ENCODE results near the gene CCDC183. TPM values are rescaled to one million over a fixed set of nuclear protein-coding genes. Genes with fewer than 3 reads are reported as not detected.
"Not testable (repeated sequence)": the region's sequence is repeated elsewhere in the genome, so short reads cannot be mapped to it uniquely, and the experiment has no call there.

The CCDC183 gene
- total RNA-seq, 1 experiment from 2014 or later: not detected

DNA sequence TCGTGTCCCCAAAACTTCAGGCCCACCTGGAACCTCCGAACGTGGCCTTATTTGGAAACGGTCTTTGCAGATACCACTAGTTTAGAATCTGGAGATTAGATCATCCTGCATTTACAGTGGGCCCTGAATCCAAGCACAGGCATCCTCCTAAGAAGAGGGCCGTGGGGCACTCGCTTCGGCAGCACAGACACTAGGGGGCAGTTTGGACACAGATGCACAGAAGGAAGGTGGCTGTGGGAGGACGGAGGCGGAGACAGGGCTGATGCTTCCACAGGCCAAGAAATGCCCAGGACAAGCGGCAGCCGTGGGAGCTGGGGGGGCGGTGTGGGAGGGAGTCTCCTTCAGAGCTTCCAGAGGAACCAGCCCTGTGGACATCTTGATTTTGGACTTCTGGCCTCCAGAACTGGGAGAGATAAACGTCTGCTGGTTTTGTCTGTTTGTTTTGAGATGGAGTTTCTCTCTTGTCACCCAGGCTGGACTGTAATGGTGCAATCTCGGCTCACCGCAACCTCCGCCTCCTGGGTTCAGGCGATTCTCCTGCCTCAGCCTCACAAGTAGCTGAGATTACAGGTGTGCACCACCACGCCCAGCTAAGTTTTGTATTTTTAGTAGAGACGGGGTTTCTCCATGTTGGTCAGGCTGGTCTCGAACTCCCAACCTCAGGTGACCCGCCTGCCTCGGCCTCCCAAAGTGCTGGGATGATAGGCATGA, 35.1 kb upstream of the CCDC183 start:
- peak; percentile 72 for DNase-seq (ENCODE audit: low spot score)

DNA sequence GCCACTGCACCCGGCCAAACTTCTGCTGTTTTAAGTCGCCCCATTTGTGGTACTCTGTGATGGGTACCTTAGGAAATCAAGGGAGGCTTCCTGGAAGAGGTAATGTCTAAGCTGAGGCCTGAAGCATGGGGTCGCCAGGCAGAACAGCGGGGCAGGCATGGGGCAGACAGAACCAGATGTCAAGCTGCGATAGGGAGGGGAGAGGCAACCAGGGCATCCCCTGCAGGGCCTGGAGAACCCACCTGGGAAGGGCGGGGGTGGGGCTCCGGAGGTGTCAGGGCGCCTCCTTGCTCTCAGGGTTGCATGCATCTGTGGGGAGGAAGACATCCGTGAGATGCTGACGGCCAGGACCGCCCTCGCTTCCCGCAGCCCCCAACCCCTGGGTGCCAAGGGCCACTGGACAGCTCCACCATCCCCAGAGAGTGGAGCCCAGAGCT, 34.6 kb upstream of the CCDC183 start:
- no peak for DNase-seq (ENCODE audit: low spot score)

DNA sequence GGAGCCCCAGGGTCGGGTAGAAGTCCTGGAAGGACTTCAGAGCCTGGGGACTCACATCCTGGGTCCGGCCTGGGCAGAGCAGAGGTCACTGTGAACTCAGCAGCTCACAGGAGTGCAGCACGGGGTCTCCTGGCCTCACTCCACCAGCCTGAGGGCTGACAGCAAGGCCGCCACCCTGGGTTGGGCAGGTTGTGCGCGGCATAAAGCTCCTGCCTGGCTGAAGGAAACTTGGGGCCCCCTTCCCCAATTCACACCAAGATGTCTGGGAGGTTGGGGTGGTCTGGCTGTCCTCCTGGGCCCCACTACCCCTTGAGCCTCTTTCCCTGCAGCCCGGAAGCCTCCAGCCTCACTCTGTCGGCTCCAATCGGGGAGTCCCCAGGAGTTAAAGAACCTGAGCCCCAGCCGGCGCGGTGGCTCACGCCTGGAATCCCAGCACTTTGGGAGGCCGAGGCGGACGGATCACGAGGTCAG, 33.9 kb upstream of the CCDC183 start:
- DNase-seq (ENCODE audit: low spot score): no peak

DNA sequence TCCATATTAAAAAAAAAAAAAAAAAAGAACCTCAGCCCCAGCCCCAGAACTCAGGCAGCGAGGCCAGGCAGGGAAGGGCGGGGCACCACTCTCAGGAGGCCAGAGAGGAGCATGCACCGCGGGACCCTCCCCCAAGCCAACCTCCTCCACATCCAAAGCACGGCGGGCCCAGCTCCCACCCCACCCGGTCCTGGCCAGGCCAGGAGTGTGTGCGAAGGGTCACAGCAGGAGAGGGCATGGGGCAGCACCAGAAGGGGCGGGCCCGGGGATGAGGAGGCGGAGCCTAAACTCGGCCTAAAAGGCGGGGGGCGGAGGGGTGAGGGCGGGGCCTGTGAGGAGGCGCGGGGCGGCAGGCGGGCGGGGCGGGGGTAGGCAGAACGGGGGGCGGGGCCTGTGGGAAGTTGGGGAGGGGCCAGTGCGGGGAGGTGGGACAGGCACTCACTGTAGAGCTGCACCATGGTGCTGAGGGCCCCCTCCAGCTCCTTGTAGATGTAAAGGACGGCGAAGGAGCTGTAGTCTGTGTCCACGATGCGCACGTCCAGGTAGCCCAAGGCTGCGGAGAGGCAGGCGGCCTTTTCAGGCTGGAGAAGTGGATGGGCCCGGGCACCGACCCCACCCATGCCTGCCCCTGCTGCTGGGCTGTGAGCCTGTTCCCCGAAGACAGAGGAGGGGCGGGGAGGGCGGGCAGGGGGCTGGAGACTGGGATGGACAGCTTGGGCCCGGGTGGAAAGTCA, 33.1 kb upstream of the CCDC183 start:
- no peak for DNase-seq (ENCODE audit: low spot score)

DNA sequence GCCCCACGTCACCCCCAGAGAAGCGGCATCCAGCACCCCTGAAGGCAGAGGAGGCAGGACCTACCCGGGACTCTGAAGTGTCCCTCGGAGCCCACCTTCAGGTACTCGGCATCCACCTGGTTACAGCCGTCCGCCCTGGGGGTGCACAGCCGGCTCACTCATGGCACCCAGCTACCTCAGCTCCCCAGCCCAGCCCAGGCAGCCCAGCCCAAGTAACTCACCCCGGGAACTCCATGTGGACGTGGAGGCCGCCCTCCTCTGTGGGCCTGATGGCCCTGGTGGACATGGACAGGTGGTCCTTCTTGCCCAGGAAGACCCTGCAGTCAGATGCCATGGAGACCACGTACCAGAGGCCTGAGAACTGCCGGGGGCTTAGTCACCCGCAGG, 32.5 kb upstream of the CCDC183 start:
- DNase-seq (ENCODE audit: low spot score): no peak

DNA sequence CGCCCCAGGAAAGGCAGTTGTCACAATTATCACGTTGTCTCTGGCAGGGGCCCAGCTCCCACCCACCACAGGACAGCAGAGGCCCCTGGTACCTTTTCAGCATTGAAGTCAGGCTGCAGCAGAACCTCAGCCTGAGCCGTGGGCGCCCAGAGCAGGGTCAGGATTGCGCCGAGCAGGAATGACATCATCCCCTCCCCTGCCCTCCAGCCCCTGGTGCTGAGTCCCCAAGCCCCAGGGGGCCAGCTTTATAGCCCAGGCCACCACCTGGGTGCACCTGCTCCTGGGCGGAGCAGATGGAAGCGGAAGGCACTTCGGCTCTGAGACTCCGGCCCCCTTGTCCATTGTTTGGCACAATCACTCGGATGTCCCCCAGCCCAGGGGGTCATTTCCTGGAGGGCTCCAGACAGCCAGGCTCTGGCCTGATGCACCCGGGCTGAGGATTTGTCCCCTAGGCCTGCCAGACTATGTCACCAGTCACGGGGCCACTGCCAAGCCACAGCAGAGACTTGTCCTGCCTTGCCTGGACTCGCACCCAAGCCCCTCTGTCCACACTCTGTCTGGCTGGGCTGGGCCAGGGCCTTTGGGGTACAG, 31.7 kb upstream of the CCDC183 start, which contains the start of gene LCN15:
TSS of gene LCN15 (minus strand) at position 218 of the 591 bp plus-strand sequence. CDS start at position 188, 30 bp downstream.
- DNase-seq (ENCODE audit: low spot score): no peak

DNA sequence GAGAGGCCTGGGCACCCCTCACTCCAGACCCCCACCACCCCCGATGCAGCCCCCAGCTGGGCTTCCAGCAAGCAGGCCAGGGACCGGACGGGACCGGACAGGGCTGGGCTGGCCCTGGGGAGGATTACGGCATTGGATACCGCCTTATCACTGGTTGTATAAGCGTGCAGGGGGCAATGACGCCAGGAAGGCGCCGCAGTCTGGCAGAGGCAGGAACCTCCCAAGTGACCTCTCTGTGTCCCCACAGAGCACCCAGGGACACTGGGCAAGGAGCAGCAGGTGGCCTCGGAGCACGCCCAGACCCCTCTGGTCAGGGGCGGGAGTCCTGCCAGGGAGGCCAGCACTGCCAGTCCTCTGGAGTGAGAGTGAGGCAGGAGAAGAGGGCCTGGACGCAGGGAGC, 31.1 kb upstream of the CCDC183 start:
- DNase-seq (ENCODE audit: low spot score): no peak

DNA sequence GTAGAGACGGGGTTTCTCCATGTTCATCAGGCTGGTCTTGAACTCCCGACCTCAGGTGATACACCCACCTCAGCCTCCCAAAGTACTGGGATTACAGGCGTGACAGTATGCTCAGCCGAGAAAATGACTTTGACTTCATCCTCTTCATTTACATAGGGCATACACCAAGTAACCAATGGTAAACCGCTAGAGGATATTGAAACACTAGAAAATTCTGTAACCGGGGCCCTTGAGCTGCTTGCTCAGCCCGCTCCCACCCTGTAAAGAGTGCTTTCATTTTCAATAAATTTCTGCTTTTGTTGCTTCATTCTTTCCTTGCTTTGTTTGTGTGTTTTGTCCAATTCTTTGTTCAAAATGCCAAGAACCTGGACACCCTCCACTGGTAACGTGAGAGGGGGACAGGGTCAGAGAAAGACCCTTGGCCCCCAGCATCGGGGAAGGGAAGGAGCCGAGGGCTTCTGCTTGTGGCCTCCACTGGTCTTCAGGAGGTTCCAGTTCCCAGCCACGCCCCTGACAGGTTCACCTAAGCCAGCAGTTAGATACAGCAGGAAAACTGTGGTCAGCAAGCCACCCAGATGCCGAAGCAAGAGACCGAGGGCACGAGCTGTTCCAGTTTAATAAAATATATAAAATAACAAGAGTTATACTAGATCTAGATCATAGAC, 30.3 kb upstream of the CCDC183 start:
- not testable (repeated sequence) for DNase-seq (ENCODE audit: low spot score)

DNA sequence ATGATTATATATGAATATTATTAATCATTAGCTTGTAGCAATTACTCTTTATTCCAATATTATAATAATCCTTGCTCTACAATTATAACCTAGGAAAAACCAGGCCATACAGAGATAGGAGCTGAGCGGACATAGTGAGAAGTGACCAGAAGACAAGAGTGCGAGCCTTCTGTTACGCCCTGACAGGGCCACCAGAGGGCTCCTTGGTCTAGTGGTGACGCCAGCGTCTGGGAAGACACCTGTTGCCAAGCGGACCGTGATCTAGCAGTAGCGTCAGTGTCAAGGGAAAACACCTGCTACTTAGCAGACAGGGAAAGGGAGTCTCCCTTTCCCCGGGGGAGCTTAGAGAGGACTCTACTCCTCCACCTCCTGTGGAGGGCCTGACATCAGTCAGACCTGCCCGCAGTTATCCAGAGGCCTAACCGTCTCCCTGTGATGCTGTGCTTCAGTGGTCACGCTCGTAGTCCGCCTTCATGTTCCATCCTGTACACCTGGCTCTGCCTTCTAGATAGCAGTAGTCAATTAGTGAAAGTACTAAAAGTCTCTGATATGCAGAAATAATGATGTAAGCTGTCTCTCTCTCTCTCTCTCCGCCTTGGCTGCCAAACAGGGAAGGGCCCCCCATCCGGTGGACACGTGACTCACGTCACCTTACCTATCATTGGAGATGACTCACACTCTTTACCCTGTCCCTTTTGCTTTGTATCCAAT, 29.6 kb upstream of the CCDC183 start:
- DNase-seq (ENCODE audit: low spot score): not testable (repeated sequence)

DNA sequence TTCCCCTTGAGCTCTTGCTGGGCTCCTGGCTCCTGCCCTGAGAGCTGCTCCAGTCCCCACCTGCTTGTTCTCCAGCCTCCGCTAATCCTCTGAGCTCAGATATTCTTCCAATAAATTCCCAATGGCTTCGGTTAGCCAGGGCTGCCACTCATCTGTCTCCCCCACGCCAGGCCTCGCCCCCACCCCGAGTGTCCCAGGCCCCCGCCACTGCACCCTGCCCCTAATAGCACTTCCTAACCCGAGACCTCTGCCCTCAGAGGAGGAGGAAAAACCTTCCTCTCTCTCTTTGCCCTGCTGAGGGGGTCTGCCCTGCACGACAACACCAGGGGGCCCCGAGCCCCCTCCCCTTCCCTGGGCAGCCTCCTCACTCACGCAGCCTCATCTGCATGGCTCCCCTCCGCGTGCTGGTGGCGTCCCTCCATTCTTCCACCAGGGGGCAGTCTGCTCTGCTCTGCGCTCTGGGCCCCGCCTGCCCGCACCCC, 26.4 kb upstream of the CCDC183 start:
- no peak for DNase-seq (ENCODE audit: low spot score)

DNA sequence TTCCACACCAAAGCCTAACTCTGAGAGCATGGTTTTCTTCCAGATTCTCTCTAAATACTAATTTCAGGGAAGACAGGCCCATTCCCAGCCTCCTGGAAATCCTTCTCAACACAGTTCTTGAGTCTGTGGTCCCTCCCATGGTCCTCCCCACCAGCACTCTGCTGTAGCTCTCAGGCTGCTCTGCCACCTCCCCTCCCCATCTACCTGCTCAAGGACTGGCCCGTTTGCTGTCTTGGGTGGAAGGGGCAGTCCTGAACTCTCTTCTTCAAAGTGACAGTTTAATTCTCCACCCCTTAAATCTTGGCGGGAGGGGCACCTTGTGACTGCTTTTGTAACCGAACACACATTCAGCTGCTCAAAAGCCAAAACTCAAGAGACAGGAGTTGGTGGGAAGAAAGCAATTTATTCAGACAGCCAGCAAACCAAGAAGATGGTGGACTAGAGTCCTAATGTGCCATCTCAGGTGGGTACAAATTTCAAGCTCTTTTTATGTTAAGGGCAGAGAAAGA, 24.2 kb upstream of the CCDC183 start:
- DNase-seq (ENCODE audit: low spot score): no peak

DNA sequence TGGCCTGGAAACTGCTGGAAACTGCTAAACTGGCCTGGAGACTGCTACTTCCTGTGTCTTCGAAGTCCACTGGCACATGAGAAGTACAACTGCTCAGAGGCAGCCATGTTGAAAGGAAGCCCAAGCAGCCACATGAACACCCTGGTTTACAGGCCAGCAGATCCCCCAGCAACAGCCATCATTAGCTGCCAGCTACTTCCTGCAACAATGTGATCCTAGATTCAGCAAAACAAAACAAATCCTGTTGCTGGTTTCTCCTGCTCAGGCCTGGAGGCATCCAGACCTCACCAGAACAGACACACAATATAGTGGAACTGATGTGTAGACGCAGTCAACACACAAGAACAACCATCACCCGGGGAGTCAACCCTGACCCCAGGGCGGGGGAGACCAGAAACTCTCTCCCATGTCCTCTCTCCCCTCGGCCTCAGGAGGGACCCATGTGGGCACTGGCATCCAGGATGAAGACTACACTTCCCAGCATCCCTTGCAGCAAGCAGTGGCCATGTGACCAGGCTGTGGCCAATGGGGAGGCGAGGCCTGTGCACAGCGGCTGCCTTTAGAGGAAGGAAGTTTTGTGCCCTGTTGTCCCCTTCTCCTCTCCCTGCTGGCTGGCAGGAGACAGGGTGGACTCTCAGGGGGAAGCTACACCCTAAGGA, 22.6 kb upstream of the CCDC183 start:
- no peak for DNase-seq (ENCODE audit: low spot score)

DNA sequence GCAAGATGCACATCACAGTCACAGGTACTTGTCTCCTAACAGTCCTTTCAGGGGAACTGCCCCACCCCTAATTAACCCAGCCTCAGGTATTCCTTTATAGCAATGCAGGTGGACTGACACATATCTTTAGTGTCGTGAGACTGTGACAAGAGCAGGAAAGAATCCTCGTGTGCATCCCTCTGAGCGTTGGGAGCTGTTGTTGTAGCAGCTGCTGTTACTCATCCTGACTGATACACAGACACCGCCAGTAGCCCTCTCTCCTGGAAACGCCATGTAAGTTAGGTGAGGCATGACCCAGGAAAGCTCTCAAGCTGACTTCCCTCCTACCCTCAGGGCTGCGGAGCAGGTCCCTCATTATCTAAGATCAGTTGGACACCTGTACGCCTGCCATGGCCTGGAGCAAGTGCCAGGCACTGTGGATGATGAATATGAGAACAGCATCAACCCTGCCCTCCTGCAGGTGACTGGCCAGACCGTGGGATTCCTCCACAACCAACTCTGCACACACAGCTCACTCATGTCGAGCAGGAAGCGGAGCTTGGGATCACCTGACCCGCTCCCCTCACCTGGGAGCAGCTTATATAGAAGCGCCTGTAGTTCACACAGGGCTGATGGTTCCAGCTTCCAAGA, 21.6 kb upstream of the CCDC183 start:
- no peak for DNase-seq (ENCODE audit: low spot score)

DNA sequence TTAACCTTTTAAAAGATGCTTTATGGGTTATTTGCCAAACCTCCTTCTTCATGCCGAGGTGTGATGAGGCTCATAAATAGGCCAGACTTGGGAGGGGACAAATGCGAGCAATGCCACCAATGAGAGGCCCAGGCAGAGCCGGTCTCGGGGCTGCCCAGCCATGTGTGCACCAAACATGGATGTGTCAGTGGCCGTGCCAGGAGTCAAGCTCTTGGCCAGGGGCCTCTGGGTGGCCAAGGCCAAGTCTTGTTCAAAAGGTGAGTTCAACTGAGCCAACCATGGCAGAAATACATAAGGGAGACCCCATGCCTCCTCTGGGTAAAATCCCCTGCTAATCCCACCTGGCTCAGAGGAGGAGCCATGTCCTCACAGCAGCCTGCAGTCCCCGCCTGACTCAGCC, 20.9 kb upstream of the CCDC183 start:
- no peak for DNase-seq (ENCODE audit: low spot score)

DNA sequence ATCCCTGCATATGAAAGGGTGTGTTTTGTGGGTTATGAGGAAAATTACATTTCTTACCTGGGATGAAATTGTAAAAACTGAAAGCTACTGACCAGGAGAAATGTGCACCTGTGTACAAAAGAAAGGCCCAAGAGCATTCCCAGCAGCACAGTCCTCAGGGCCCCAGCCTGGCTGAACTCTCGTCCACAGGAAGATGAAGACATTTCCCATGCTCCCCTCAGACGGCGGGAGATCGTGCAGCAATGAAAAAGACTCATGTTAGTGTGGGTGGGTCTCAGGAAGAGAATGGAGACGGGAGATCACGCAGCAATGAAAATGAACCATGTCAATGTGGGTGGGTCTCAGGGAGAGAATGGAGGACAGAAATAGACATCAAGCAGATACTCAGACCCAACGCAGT, 19.2 kb upstream of the CCDC183 start:
- DNase-seq (ENCODE audit: low spot score): no peak

DNA sequence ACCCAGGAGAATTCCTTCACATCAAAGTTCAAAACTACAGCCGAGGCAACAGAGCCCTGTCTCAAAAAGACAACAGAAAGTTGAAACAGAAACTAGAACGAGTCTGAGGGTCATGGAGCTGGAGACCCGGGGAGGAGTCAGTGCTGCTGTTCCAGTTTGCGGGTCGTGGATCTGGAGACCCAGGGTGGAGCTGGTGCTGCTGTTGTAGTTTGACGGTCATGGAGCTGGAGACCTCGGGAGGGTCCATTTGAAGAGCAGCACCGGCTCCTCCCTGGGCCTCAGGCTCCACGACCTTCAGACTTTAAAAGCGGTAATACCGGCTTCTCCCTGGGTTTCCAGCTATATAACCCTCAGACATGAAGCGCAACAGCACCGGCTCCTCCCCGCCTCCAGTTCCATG, 18.8 kb upstream of the CCDC183 start:
- DNase-seq (ENCODE audit: low spot score): no peak

DNA sequence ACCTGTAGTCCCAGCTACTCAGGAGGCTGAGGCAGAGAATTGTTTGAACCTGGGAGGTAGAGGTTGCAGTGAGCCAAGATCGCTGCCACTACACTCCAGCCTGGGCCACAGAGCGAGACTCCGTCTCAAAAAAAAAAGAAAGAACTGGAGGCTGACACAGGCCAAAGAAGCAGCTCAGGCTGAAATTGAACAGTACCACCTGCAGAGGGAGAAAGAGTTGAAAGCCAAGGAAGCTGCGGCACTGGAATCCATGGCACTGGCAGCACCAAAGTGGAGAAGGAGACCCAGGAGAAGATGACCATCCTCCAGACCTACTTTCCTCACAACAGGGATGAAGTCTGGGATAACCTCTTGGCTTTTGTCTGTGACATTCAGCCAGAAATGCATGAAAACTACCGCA, 16.3 kb upstream of the CCDC183 start:
- DNase-seq (ENCODE audit: low spot score): no peak

DNA sequence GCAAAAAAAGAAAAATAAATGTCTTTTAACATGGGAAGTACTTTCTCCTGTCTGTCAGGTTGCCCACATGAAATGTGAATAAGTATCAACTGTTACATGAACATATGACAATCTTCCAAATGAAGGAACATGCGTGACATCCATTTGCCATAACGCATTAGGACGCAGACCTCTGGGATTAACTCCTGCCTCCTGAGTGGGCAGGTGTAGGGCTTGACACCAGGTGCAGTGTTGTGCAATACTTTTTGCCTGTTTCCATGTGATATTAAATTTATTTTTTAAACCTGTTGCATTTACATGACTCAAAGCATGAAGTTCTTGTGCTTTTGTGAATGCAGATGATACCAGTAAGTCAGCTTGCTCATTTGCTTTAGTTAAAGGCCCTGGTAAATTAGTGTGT, 13.7 kb upstream of the CCDC183 start:
- DNase-seq (ENCODE audit: low spot score): no peak

DNA sequence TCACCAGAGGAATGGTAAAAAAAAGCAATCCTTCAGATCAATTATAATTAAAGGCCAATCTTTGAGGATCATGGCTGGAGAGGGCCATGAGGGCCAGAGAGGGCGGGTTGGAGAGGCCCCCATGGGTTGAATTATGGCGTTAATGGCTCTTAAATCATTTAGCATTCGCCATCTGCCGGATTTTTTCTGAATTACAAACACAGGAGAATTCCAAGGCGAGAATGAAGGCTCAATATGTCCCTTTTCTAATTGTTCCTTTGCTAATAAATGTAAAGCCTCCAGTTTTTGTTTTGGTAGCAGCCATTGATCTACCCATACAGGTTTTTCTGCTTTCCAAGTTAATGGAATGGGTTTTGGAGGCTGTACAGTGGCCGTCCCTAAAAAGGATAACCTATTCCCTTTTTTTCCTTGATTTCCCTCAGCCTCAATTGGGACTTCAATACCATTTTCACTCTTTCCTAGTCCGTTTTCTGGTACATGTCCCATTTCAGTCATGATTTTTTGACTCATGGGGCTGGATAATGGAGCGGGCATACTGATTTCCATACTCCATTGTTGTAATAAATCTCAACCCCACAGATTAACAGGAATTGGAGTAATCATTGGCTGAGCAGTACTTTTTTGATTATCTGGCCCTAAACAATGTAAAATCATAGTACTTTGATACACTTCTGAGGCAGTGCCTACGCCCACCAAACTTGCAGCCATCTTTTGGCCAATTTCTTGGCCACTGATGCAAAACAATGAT, 11.7 kb upstream of the CCDC183 start:
- DNase-seq (ENCODE audit: low spot score): no peak

DNA sequence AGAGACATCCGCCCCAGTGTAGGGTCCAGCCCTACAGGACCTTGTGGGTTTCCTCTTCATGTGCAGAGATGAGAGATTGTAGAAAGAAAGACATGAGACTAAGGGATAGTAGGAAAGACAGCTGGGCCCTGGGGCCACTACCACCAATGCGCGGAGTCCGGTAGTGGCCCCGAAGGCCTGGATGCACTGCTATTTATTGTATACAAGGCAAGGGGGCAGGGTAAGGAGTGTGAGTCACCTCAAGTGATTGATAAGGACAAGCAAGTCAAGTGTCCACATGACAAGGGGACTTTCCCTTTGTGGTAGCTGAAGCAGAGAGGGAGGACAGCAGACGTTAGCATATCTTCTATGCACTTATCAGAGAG, 11.2 kb upstream of the CCDC183 start:
- DNase-seq (ENCODE audit: low spot score): no peak

All from H4 (cell line).